ENCODE results near the gene C1S.

The C1S gene

GRCh38 chr12:7101694-7102131 lies 41.2 kb downstream of the C1S start:
- no peak overlapping the region for H3K9ac ChIP-seq (ENCODE audit: low read depth, low read length)
- H3K36me3 ChIP-seq (ENCODE audit: insufficient read depth, low read length), result peaks cover 10% of the 10 kb centered on the region
- no peak overlapping the region for H3K27ac ChIP-seq (ENCODE audit: low read length)
- no peak overlapping the region for H2AFZ ChIP-seq (ENCODE audit: low read depth, low read length)
- H3K4me1 ChIP-seq (ENCODE audit: insufficient read depth, low read length), result no peaks in the 10 kb centered on the region
- ATAC-seq (ENCODE audit: insufficient read depth, low read depth), result no peak
- no peak for TF ChIP-seq CTCF (IDR thresholded peaks at IDR 0.05; ENCODE audit: borderline replicate concordance, extremely low read depth, low read length, poor library complexity, severe bottlenecking)
- TF ChIP-seq EZH2 (IDR thresholded peaks at IDR 0.05; ENCODE audit: borderline replicate concordance, low read depth, low read length, severe bottlenecking), result no peak
- DNase-seq, result no peak
- no peaks in the 10 kb centered on the region for H3K27me3 ChIP-seq (ENCODE audit: insufficient read depth, low read length, poor library complexity)
- no peak overlapping the region for H3K4me2 ChIP-seq (ENCODE audit: insufficient read depth, low read length)
- H4K20me1 ChIP-seq (ENCODE audit: insufficient read depth, low read length), result no peaks in the 10 kb centered on the region
- H3K9me3 ChIP-seq (ENCODE audit: insufficient read depth, low read length, severe bottlenecking), result peaks cover 6% of the 10 kb centered on the region
- no peaks in the 10 kb centered on the region for H3K79me2 ChIP-seq (ENCODE audit: insufficient read depth, low read length)
- H3K4me3 ChIP-seq (ENCODE audit: low read depth in 1 of 2, low read length in 2 of 2), result no peak overlapping the region

- H3K9ac ChIP-seq (ENCODE audit: low read depth, low read length), result no peak overlapping the region
- ATAC-seq (ENCODE audit: insufficient read depth, low read depth) (no peak), DNase-seq (no peak)
- H3K4me1 ChIP-seq (ENCODE audit: insufficient read depth, low read length), result peaks cover under 1% of the 10 kb centered on the region
- no peak overlapping the region for H2AFZ ChIP-seq (ENCODE audit: low read depth, low read length)
- H3K36me3 ChIP-seq (ENCODE audit: insufficient read depth, low read length), result peaks cover 10% of the 10 kb centered on the region
- H4K20me1 ChIP-seq (ENCODE audit: insufficient read depth, low read length), result no peaks in the 10 kb centered on the region
- no peak overlapping the region for H3K27ac ChIP-seq (ENCODE audit: low read length)
- no peak for TF ChIP-seq EZH2 (IDR thresholded peaks at IDR 0.05; ENCODE audit: borderline replicate concordance, low read depth, low read length, severe bottlenecking)
- no peak for TF ChIP-seq CTCF (IDR thresholded peaks at IDR 0.05; ENCODE audit: borderline replicate concordance, extremely low read depth, low read length, poor library complexity, severe bottlenecking)
- H3K9me3 ChIP-seq (ENCODE audit: insufficient read depth, low read length, severe bottlenecking), result peaks cover 6% of the 10 kb centered on the region
- H3K79me2 ChIP-seq (ENCODE audit: insufficient read depth, low read length), result no peaks in the 10 kb centered on the region
- no peak overlapping the region for H3K4me3 ChIP-seq (ENCODE audit: low read depth in 1 of 2, low read length in 2 of 2)
- H3K27me3 ChIP-seq (ENCODE audit: insufficient read depth, low read length, poor library complexity), result no peaks in the 10 kb centered on the region
- no peak overlapping the region for H3K4me2 ChIP-seq (ENCODE audit: insufficient read depth, low read length)
Observed at GRCh38 chr12:7102582-7102981, 42.1 kb downstream of the C1S start.

- H3K4me1 ChIP-seq (ENCODE audit: insufficient read depth, low read length), result peaks cover 13% of the 10 kb centered on the region
- H3K79me2 ChIP-seq (ENCODE audit: insufficient read depth, low read length), result peaks cover 3% of the 10 kb centered on the region
- DNase-seq (no peak), ATAC-seq (ENCODE audit: insufficient read depth, low read depth) (no peak)
- H4K20me1 ChIP-seq (ENCODE audit: insufficient read depth, low read length), result no peaks in the 10 kb centered on the region
- no peak overlapping the region for H3K27ac ChIP-seq (ENCODE audit: low read length)
- H3K36me3 ChIP-seq (ENCODE audit: insufficient read depth, low read length), result peaks cover 10% of the 10 kb centered on the region
- H3K4me3 ChIP-seq (ENCODE audit: low read depth in 1 of 2, low read length in 2 of 2), result no peak overlapping the region
- H2AFZ ChIP-seq (ENCODE audit: low read depth, low read length), result no peak overlapping the region
- no peak overlapping the region for H3K4me2 ChIP-seq (ENCODE audit: insufficient read depth, low read length)
- H3K9me3 ChIP-seq (ENCODE audit: insufficient read depth, low read length, severe bottlenecking), result peaks cover 6% of the 10 kb centered on the region
- no peaks in the 10 kb centered on the region for H3K27me3 ChIP-seq (ENCODE audit: insufficient read depth, low read length, poor library complexity)
- TF ChIP-seq EZH2 (IDR thresholded peaks at IDR 0.05; ENCODE audit: borderline replicate concordance, low read depth, low read length, severe bottlenecking) (no peak), CTCF (IDR thresholded peaks at IDR 0.05; ENCODE audit: borderline replicate concordance, extremely low read depth, low read length, poor library complexity, severe bottlenecking) (no peak)
- no peak overlapping the region for H3K9ac ChIP-seq (ENCODE audit: low read depth, low read length)
Observed at GRCh38 chr12:7103837-7104584, 43.5 kb downstream of the C1S start.
